Large intestine (tissue), 3 donors: ENCODE results near the gene MBLAC1. TPM values are rescaled to one million over a fixed set of nuclear protein-coding genes. Genes with fewer than 3 reads are reported as not detected.
A peak's percentile ranks its signal among the peaks of the same experiment; 100 is the strongest.

Experiments
- DNase-seq, 2 donors: peaks; one replicate each; pipeline versions ENCODE4 v3.0.0 to v3.0.0-alpha.2; 2013
- H3K27ac ChIP-seq: one replicate; pipeline ENCODE4 v1.5.1; 2013; ENCODE audit warnings: low read length
- H3K27me3 ChIP-seq: 2 replicates; pipeline ENCODE4 v1.6.1; 2013; ENCODE audit warnings: low read length; ENCODE audit not compliant: control insufficient read depth, insufficient read depth
- H3K36me3 ChIP-seq: 2 replicates; pipeline ENCODE4 v1.6.1; 2013; ENCODE audit warnings: low read length; ENCODE audit not compliant: control insufficient read depth, insufficient read depth
- H3K4me1 ChIP-seq: one replicate; pipeline ENCODE4 v1.6.1; 2013; ENCODE audit warnings: low read length; ENCODE audit not compliant: control insufficient read depth, insufficient read depth
- H3K4me3 ChIP-seq: one replicate; pipeline ENCODE4 v1.5.1; 2013; ENCODE audit warnings: low read length
- H3K9me3 ChIP-seq: one replicate; pipeline ENCODE4 v1.6.1; 2013; ENCODE audit warnings: mild to moderate bottlenecking, low read depth, low read length, moderate library complexity; ENCODE audit not compliant: control insufficient read depth
- WGBS: methylation state at CpG from one replicate; pipeline ENCODE4 v1.1.5; 2013; ENCODE audit warnings: low lambda C conversion rate; ENCODE audit not compliant: insufficient coverage; 5-methylcytosine and 5-hydroxymethylcytosine counted together
- polyA plus RNA-seq: library from polyadenylated mRNA; unstranded; fragments of 120-200 nt; gene quantifications from one replicate; pipeline ENCODE4 v1.2.1, GENCODE V29; 2013

The MBLAC1 gene
- polyA plus RNA-seq, 1 donor: 2.8 TPM

DNA sequence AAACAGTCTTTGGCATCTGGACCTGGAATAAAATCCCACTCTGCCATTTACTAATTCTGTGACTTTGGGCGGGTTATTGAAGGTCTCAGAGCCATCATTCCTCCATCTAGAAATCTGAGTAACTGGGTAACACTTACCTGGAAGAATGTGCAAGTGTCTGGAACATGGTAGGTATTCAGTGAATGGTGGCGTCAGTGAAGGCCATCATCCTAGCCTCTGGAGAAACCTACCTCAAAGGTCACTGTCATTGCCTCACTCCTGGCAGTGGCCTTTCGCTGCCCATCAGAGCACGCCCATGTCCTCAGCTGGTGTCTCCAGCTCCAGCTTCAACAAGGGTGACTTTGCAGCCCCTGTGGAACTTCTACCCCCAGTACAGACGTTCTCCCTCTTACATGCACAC is 37.1 kb downstream of the MBLAC1 start:
- Histone ChIP-seq H3K4me3 (no peak overlapping the region), H3K9me3 (no peaks in the 10 kb centered on the region), H3K36me3 (no peaks in the 10 kb centered on the region), H3K27ac (no peak overlapping the region), H3K4me1 (peaks cover 32% of the 10 kb centered on the region), H3K27me3 (peaks cover 8% of the 10 kb centered on the region)
- no peak for DNase-seq
- no CpG with 5 or more reads among the region's 5 CpGs for WGBS

DNA sequence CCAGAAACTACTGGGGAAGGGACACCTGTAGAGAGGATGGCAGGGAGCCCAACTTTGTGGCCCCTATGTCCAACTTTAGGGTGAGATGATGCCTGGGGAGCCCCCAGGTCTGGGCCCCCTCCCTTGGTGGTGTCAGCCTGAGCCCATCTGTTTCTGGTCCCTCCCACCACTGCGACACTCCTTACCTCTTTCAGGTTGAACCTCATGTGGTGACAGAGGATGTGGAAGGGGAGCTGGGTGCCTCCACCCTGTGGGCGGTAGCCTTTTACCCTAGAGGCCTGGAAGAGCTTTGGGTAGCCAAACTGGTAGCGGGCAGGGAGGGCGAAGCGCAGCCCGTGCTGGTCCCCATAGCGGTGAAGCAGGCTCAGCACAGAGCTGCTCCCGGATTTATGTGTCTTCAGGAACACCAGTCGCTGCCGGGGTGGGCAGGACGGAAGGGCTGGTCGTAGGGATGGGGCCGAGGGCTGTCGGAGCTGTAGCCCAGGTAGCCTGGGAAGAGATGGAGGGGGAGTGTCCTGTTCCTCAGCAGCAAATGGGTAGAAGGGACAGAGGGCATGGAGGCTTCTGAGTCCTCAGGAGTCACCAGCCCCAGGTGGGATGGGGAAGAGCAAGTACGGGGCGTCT is 39.7 kb downstream of the MBLAC1 start:
- no CpG with 5 or more reads among the region's 16 CpGs for WGBS
- no peak for DNase-seq
- Histone ChIP-seq H3K9me3 (peaks cover 3% of the 10 kb centered on the region), H3K27me3 (peaks cover 25% of the 10 kb centered on the region), H3K36me3 (no peaks in the 10 kb centered on the region), H3K4me1 (peaks cover 37% of the 10 kb centered on the region), H3K4me3 (no peak overlapping the region), H3K27ac (no peak overlapping the region)

DNA sequence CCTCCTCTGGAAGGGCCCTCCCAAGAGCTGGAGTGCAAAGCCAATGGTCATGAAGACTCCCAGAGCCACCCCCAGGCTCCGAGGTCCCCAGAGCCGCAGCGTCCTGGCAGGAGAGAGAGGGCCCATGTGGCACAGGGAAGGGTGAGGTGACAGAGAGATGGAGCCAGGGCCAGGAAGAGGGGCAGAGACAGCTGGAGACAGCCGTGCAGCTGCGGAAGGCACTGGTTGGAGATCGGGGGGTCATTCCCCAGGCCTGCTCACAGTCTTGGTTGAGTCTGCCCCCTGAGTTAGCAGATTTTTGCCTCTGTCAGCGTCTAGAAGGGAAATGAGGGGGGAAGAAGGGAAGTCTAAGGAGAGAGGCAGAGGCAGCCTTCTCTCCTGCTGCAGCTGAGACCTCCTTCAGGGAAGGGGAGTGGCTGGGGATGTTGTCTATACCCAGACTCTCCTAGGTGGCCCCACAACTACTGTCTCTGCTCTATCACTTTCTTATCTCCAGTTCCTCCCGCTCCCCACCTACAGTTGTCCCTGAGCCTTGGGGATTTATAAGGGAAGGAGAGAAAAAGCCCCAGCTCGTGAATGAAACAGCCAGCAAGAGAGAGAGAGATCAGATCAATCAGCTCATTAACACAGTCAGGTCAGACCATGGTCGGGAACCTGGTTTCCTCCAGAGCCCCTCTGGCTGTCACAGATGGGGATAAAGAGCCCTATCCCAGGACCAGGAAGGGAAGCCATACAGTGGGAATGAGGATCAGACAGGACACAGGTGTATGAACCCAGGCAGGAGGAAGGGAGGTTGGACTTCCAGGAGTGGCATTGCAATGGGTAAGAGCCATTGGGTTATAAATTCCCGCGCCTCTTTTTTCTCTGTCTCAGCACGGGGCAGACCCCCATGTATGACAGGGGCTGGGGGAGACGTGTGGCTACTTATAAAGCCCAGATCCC is 40.5 kb downstream of the MBLAC1 start:
- no peaks in the 10 kb centered on the region for H3K36me3 ChIP-seq
- H3K4me3 ChIP-seq: no peak overlapping the region
- peaks cover 32% of the 10 kb centered on the region for H3K27me3 ChIP-seq
- peaks cover 41% of the 10 kb centered on the region for H3K4me1 ChIP-seq
- H3K9me3 ChIP-seq: peaks cover 3% of the 10 kb centered on the region
- peak in 1 of 2 donors; percentile 30 for DNase-seq
- H3K27ac ChIP-seq: no peak overlapping the region
- no CpG with 5 or more reads among the region's 14 CpGs for WGBS

DNA sequence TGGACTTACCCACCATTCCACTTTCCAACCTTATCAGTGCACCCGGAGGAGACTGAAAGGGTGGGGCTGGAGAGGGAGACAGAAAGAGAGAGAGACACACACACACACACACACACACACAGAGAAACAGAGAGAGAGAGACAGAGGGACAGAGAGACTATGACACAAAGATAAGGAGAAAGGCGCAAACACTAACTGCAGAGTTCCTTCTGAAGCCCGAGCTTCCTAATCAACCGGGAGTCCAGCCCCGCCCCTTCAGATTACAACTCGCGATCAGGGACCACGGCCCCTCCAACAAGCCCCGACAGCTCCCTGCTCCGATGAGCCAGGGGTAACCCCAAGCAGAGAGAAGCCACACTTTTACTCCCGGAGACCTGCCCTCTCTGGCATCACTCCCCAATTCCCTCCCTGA is 41.2 kb downstream of the MBLAC1 start:
- Histone ChIP-seq H3K9me3 (peaks cover 3% of the 10 kb centered on the region), H3K27me3 (peaks cover 33% of the 10 kb centered on the region), H3K4me3 (peak overlapping the region; percentile 35), H3K4me1 (peaks cover 36% of the 10 kb centered on the region), H3K27ac (peak overlapping the region; percentile 27), H3K36me3 (no peaks in the 10 kb centered on the region)
- DNase-seq: peak in 1 of 2 donors; percentile 69
- WGBS: no CpG with 5 or more reads among the region's 11 CpGs

DNA sequence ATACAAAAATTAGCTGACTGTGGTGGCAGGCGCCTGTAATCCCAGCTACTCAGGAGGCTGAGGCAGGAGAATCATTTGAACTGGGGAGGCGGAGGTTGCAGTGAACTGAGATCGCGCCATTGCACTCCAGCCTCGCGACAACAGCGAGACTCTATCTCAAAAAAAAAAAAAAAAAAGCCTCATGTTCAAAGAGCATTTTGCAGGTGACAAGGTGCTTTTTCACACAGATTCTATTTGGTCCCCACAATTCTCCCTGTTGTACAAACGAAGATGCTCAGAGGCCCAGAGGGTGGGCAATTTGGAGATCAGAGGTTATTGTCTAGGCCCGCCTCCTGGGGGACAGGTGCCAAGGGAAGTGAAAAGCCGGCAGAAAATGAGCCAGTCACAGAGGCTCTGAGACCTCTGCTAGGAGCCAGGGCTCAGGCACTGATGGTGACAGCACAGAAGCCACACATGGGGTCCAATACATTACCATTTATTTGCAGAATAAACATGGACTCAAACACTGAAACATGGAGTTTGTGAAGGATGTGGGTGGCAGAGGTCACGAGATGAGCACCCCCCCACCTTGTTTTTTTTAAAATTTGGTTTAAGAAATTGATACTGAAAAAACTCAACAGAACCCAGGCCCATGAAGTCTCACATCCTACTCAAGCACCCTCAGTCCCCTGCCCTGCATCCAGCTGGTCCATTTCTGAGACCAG is 42.5 kb downstream of the MBLAC1 start:
- WGBS: 83% methylated on average over 1 of the region's 11 CpGs
- Histone ChIP-seq H3K27ac (no peak overlapping the region), H3K4me3 (no peak overlapping the region), H3K4me1 (peaks cover 32% of the 10 kb centered on the region), H3K9me3 (peaks cover 3% of the 10 kb centered on the region), H3K36me3 (no peaks in the 10 kb centered on the region), H3K27me3 (peaks cover 33% of the 10 kb centered on the region)
- no peak for DNase-seq

DNA sequence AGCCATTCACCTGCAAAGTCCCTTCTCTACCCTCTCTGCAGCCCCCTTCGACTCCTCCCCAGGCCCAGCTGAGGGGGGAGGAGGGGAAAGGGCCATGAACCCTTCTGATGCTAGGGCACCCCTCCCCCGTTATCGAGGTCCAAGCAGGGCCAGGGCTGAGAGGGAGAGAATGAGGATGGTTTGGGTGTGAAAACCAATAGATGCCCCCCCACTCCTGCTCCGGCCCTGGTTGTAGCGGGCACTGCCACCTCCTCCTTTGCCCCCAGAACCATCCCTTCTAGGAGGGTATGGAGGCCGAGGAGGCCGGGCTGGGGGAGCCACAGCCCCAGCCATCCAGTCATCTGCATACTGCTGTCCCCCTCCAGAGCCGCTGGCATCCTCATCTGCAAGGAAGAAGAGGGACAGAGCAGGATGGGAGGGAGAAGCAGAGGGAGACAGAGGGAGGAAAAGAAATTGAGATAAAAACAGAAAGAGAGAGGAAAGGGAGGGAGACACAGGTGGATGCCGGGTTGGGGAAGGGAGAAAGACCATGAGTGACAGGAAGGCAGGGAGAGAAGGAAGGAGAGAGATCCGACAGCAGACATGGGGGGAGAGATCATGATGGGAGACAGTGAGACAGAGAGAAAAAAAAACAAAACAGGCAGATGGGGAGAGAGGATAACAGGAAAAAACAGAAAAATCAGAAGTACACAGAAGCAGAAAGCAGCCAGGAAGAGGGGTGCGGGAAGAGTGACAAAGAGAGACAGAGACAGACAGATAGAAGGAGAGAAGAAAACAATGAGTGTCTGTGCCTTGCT is 43.5 kb downstream of the MBLAC1 start:
- no peak for DNase-seq

DNA sequence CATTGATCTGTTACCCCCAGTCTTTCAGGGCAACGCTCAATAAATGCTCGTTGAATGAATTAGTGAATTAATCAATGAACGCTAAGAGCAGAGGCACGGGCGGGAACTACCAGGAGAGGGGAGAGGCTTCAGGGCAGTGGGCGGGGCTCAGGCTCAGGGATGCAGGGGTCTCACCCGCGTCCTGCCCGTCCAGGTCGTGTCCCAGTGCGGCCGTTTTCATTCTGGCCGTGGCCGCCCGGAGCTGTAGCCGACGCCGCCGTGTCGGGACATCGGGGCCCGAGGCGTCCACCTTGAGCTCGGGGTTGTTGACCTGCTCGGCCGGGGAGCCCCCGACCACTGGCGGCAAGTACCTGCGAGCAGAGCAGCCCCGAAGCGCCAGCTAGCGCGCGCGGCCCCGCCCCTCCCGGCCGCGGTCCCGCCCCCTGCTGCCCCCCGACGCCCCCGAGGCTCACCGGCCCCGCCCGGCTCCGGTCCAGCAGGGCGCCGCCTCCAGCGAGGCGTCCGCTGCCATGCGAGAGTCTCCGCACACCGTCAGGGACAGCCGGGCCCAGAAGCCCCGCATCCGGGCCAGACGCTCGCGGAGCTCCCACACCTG is 44.4 kb downstream of the MBLAC1 start:
- Histone ChIP-seq H3K4me1 (peaks cover 32% of the 10 kb centered on the region), H3K36me3 (no peaks in the 10 kb centered on the region), H3K9me3 (peaks cover 3% of the 10 kb centered on the region), H3K4me3 (no peak overlapping the region), H3K27me3 (peaks cover 32% of the 10 kb centered on the region), H3K27ac (no peak overlapping the region)
- no CpG with 5 or more reads among the region's 61 CpGs for WGBS
- no peak for DNase-seq

More for the DNA sequence above, 43.5 kb downstream of the MBLAC1 start:
- Histone ChIP-seq H3K4me1 (peaks cover 32% of the 10 kb centered on the region), H3K9me3 (peaks cover 3% of the 10 kb centered on the region), H3K27ac (no peak overlapping the region), H3K27me3 (peaks cover 33% of the 10 kb centered on the region), H3K4me3 (no peak overlapping the region), H3K36me3 (no peaks in the 10 kb centered on the region)
- 89% methylated on average over 3 of the region's 11 CpGs for WGBS

DNA sequence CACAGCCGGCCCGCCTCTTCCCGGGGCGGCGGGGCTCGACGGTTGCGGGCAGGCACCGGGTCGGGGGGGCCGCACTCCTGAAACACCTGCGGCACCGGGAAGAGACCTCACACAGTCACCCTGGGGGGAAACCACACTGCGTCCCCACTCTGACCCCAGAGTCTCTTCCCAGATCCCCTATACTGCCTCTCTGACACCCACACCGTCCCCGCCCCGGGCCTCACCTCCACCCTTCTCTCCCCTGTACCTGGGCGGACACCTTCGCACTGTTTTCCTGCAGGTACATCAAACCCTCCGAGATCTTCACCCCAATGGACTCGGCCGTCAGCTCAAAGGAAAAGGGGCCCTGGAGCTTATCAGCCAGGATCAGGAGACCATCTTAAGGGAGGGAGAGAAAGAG is 45.1 kb downstream of the MBLAC1 start:
- no peak for DNase-seq
- no peaks in the 10 kb centered on the region for H3K36me3 ChIP-seq
- no peak overlapping the region for H3K27ac ChIP-seq
- H3K4me1 ChIP-seq: peaks cover 28% of the 10 kb centered on the region
- peaks cover 3% of the 10 kb centered on the region for H3K9me3 ChIP-seq
- H3K27me3 ChIP-seq: peaks cover 27% of the 10 kb centered on the region
- no CpG with 5 or more reads among the region's 22 CpGs for WGBS
- no peak overlapping the region for H3K4me3 ChIP-seq

DNA sequence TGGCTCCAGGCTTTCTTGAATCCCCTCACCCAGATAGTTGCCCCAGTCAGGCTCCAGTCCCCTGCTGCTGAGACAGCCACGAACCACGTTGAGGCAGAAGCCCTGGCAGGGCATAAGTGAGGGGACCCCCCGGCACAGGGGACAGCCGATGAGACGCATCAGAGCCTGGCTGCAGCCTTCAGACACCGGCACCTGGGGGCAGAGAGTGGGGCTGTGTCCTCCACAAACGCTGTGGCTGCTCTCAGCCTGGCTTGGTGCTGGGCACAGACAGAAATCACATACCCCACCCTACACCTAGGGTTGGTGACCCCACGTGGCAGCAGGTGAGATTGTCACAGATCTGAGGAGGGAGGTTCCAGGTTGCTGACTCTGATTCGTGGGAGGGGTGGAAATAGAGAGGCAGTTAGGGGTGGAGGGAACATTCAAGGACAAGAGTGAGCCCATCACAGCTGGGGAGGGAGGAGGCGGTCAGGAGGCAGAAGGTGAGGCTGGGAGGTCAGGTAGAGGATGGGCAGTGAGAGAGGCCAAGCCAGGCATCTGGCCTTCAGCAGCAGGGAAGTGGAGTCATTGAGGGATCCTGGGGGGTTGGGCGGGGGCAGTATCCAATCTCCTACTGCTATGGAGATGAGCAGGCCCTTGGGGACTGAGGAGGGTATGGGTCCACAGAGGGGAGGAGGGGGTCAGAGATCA is 47.2 kb downstream of the MBLAC1 start:
- 100% methylated on average over 1 of the region's 11 CpGs for WGBS
- DNase-seq: no peak

More for the DNA sequence above, 47.2 kb downstream of the MBLAC1 start:
- Histone ChIP-seq H3K4me1 (peaks cover 14% of the 10 kb centered on the region), H3K36me3 (no peaks in the 10 kb centered on the region), H3K27ac (no peak overlapping the region), H3K9me3 (peaks cover 12% of the 10 kb centered on the region), H3K4me3 (no peak overlapping the region), H3K27me3 (peaks cover 36% of the 10 kb centered on the region)
